ENCODE results near the gene POLG.

Gene POLG

GRCh38 chr15:89362203-89363101, 27.8 kb upstream of the POLG start (continued):
- TF ChIP-seq, protein P1, sequence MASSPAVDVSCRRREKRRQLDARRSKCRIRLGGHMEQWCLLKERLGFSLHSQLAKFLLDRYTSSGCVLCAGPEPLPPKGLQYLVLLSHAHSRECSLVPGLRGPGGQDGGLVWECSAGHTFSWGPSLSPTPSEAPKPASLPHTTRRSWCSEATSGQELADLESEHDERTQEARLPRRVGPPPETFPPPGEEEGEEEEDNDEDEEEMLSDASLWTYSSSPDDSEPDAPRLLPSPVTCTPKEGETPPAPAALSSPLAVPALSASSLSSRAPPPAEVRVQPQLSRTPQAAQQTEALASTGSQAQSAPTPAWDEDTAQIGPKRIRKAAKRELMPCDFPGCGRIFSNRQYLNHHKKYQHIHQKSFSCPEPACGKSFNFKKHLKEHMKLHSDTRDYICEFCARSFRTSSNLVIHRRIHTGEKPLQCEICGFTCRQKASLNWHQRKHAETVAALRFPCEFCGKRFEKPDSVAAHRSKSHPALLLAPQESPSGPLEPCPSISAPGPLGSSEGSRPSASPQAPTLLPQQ (tag by site-specific recombination; IDR thresholded peaks at IDR 0.05): no peak
- TF ChIP-seq SP7 (tag by site-specific recombination; IDR thresholded peaks at IDR 0.05): no peak
- TF ChIP-seq ZNF843 (tag by site-specific recombination; IDR thresholded peaks at IDR 0.05): no peak; the same call in 1 of the 2 replicates
- no peak for TF ChIP-seq ZNF391 (tag by site-specific recombination; IDR thresholded peaks at IDR 0.05; ENCODE audit: borderline replicate concordance, low read depth)
- TF ChIP-seq ZSCAN16 (tag by site-specific recombination; IDR thresholded peaks at IDR 0.05): no peak
- no peak for TF ChIP-seq ZNF837 (tag by site-specific recombination; IDR thresholded peaks at IDR 0.05)
- TF ChIP-seq, protein P2, sequence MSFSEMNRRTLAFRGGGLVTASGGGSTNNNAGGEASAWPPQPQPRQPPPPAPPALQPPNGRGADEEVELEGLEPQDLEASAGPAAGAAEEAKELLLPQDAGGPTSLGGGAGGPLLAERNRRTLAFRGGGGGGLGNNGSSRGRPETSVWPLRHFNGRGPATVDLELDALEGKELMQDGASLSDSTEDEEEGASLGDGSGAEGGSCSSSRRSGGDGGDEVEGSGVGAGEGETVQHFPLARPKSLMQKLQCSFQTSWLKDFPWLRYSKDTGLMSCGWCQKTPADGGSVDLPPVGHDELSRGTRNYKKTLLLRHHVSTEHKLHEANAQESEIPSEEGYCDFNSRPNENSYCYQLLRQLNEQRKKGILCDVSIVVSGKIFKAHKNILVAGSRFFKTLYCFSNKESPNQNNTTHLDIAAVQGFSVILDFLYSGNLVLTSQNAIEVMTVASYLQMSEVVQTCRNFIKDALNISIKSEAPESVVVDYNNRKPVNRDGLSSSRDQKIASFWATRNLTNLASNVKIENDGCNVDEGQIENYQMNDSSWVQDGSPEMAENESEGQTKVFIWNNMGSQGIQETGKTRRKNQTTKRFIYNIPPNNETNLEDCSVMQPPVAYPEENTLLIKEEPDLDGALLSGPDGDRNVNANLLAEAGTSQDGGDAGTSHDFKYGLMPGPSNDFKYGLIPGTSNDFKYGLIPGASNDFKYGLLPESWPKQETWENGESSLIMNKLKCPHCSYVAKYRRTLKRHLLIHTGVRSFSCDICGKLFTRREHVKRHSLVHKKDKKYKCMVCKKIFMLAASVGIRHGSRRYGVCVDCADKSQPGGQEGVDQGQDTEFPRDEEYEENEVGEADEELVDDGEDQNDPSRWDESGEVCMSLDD (tag by site-specific recombination; IDR thresholded peaks at IDR 0.05): peak; percentile 97
- TF ChIP-seq, protein P3, sequence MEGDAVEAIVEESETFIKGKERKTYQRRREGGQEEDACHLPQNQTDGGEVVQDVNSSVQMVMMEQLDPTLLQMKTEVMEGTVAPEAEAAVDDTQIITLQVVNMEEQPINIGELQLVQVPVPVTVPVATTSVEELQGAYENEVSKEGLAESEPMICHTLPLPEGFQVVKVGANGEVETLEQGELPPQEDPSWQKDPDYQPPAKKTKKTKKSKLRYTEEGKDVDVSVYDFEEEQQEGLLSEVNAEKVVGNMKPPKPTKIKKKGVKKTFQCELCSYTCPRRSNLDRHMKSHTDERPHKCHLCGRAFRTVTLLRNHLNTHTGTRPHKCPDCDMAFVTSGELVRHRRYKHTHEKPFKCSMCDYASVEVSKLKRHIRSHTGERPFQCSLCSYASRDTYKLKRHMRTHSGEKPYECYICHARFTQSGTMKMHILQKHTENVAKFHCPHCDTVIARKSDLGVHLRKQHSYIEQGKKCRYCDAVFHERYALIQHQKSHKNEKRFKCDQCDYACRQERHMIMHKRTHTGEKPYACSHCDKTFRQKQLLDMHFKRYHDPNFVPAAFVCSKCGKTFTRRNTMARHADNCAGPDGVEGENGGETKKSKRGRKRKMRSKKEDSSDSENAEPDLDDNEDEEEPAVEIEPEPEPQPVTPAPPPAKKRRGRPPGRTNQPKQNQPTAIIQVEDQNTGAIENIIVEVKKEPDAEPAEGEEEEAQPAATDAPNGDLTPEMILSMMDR (tag by site-specific recombination; IDR thresholded peaks at IDR 0.05): no peak
- no peak for TF ChIP-seq ZEB2 (tag by site-specific recombination; IDR thresholded peaks at IDR 0.05)
- no peak for TF ChIP-seq INSM2 (tag by site-specific recombination; IDR thresholded peaks at IDR 0.05)
- no peak for TF ChIP-seq ZNF24 (tag by site-specific recombination; IDR thresholded peaks at IDR 0.05)
- TF ChIP-seq WT1 (tag by site-specific recombination; IDR thresholded peaks at IDR 0.05): no peak
- TF ChIP-seq ZNF660 (tag by site-specific recombination; IDR thresholded peaks at IDR 0.05): peak; percentile 56
- no peak for TF ChIP-seq ZNF214 (tag by site-specific recombination; IDR thresholded peaks at IDR 0.05; ENCODE audit: borderline replicate concordance)
- TF ChIP-seq ZNF169 (tag by site-specific recombination; IDR thresholded peaks at IDR 0.05): no peak
- no peak for TF ChIP-seq ZFP69B (tag by site-specific recombination; IDR thresholded peaks at IDR 0.05)
- TF ChIP-seq ZNF670 (tag by site-specific recombination; IDR thresholded peaks at IDR 0.05; ENCODE audit: low read depth): no peak
- no peak for TF ChIP-seq ZBTB7A (tag by site-specific recombination; IDR thresholded peaks at IDR 0.05; ENCODE audit: low read depth)
- TF ChIP-seq GLI2 (tag by site-specific recombination; IDR thresholded peaks at IDR 0.05; ENCODE audit: borderline replicate concordance, low read depth): no peak
- no peak for TF ChIP-seq ZNF2 (tag by site-specific recombination; IDR thresholded peaks at IDR 0.05)
- TF ChIP-seq GLIS2 (tag by site-specific recombination; IDR thresholded peaks at IDR 0.05): peak; percentile 60
- TF ChIP-seq KLF16 (tag by site-specific recombination; IDR thresholded peaks at IDR 0.05): no peak
- TF ChIP-seq ZNF202 (tag by site-specific recombination; IDR thresholded peaks at IDR 0.05; ENCODE audit: borderline replicate concordance): no peak
- TF ChIP-seq HOXD13 (CRISPR knock-in tag; IDR thresholded peaks at IDR 0.05; ENCODE audit: borderline replicate concordance): no peak
- TF ChIP-seq ZNF174 (tag by site-specific recombination; IDR thresholded peaks at IDR 0.05): no peak
- TF ChIP-seq REST (tag by site-specific recombination; IDR thresholded peaks at IDR 0.05): no peak
- TF ChIP-seq, protein P4, sequence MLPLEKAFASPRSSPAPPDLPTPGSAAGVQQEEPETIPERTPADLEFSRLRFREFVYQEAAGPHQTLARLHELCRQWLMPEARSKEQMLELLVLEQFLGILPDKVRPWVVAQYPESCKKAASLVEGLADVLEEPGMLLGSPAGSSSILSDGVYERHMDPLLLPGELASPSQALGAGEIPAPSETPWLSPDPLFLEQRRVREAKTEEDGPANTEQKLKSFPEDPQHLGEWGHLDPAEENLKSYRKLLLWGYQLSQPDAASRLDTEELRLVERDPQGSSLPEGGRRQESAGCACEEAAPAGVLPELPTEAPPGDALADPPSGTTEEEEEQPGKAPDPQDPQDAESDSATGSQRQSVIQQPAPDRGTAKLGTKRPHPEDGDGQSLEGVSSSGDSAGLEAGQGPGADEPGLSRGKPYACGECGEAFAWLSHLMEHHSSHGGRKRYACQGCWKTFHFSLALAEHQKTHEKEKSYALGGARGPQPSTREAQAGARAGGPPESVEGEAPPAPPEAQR (tag by site-specific recombination; IDR thresholded peaks at IDR 0.05): no peak
- no peak for TF ChIP-seq HOXC10 (CRISPR knock-in tag; IDR thresholded peaks at IDR 0.05)
